ENCODE results near the gene FHIT. TPM values are rescaled to one million over a fixed set of nuclear protein-coding genes. Genes with fewer than 3 reads are reported as not detected.

The FHIT gene
- total and polyA plus RNA-seq, 4 donors = 2.1 to 14.7 (median 6.6) TPM

DNA sequence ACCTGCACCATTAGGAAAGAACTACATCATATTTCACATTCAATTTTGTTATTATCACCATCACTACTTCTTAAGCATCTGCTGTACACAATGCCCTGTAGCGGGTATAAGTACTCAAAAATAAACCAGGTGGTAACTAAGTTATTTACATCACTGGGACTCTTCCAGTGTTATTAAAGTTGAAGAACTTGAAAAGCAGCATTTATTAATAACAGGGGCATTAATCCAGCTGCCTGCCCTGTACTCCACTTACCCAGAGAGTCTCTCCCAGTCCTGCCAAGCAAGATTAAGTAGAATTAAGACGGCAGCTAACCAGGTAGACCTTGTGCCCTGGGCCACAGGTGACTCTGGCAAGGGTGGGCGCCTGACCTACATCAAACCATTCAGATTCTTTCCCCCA lies 65.2 kb downstream of the FHIT start:
- peaks cover 0 to 3% (median 0%) of the 10 kb centered on the region in 4 donors for H3K4me1 ChIP-seq (ENCODE audit: control insufficient read depth in 4 of 4, insufficient read depth in 4 of 4, low read length in 3 of 4)
- H3K9me3 ChIP-seq (ENCODE audit: control insufficient read depth in 4 of 4, low read length in 3 of 4) = no peaks in the 10 kb centered on the region
- WGBS = 61% methylated on average over 3 of the region's 3 CpGs
- H3K4me3 ChIP-seq (ENCODE audit: low read depth in 1 of 3, low read length in 3 of 3) = no peak overlapping the region
- no peak for TF ChIP-seq SP1 (IDR thresholded peaks at IDR 0.05)
- no peak for TF ChIP-seq NR2F2 (IDR thresholded peaks at IDR 0.05)
- TF ChIP-seq EGR1 (IDR thresholded peaks at IDR 0.05; ENCODE audit: low read depth in 2 of 2) = no peak
- no peak for TF ChIP-seq REST (IDR thresholded peaks at IDR 0.05)
- no peak for TF ChIP-seq GABPA (IDR thresholded peaks at IDR 0.05 in 1 of 2, conservative IDR thresholded peaks at IDR 0.05 in 1 of 2)
- H3K9ac ChIP-seq (ENCODE audit: low read depth in 1 of 2, low read length in 2 of 2) = no peak overlapping the region
- no peaks in the 10 kb centered on the region for H3K36me3 ChIP-seq (ENCODE audit: control insufficient read depth in 4 of 4, insufficient read depth in 3 of 4, low read depth in 1 of 4, low read length in 3 of 4)
- no peaks in the 10 kb centered on the region for H3K27me3 ChIP-seq (ENCODE audit: control insufficient read depth in 4 of 4, insufficient read depth in 4 of 4, low read length in 3 of 4)
- H3K27ac ChIP-seq (ENCODE audit: low read depth in 1 of 2, low read length in 2 of 2) = no peak overlapping the region
- no peak for DNase-seq (ENCODE audit: low spot score)

GRCh38 chr3:61184956-61185355 lies 66.3 kb downstream of the FHIT start:
- TF ChIP-seq HNF4G (IDR thresholded peaks at IDR 0.05) = no peak
- TF ChIP-seq GABPA (IDR thresholded peaks at IDR 0.05 in 1 of 2, conservative IDR thresholded peaks at IDR 0.05 in 1 of 2) = no peak
- no peak for TF ChIP-seq RXRA (IDR thresholded peaks at IDR 0.05)
- no peak for TF ChIP-seq FOXA2 (IDR thresholded peaks at IDR 0.05)
- no peak for TF ChIP-seq SP1 (IDR thresholded peaks at IDR 0.05)
- no peak for TF ChIP-seq FOXA1 (IDR thresholded peaks at IDR 0.05)
- TF ChIP-seq NR2F2 (IDR thresholded peaks at IDR 0.05) = no peak
- TF ChIP-seq RAD21 (IDR thresholded peaks at IDR 0.05) = no peak
- no peak for TF ChIP-seq TAF1 (conservative IDR thresholded peaks at IDR 0.05)
- no peak for TF ChIP-seq JUND (IDR thresholded peaks at IDR 0.05)
- TF ChIP-seq HNF4A (conservative IDR thresholded peaks at IDR 0.05) = no peak
- TF ChIP-seq, protein P1, sequence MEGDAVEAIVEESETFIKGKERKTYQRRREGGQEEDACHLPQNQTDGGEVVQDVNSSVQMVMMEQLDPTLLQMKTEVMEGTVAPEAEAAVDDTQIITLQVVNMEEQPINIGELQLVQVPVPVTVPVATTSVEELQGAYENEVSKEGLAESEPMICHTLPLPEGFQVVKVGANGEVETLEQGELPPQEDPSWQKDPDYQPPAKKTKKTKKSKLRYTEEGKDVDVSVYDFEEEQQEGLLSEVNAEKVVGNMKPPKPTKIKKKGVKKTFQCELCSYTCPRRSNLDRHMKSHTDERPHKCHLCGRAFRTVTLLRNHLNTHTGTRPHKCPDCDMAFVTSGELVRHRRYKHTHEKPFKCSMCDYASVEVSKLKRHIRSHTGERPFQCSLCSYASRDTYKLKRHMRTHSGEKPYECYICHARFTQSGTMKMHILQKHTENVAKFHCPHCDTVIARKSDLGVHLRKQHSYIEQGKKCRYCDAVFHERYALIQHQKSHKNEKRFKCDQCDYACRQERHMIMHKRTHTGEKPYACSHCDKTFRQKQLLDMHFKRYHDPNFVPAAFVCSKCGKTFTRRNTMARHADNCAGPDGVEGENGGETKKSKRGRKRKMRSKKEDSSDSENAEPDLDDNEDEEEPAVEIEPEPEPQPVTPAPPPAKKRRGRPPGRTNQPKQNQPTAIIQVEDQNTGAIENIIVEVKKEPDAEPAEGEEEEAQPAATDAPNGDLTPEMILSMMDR (IDR thresholded peaks at IDR 0.05; ENCODE audit: low read depth, low read length, missing input control) = no peak
- TF ChIP-seq ZBTB33 (IDR thresholded peaks at IDR 0.05) = no peak
- TF ChIP-seq YY1 (IDR thresholded peaks at IDR 0.05) = no peak
- no peak for TF ChIP-seq EGR1 (IDR thresholded peaks at IDR 0.05; ENCODE audit: low read depth in 2 of 2)
- TF ChIP-seq ATF3 (IDR thresholded peaks at IDR 0.05) = no peak
- no peak for TF ChIP-seq MAX (IDR thresholded peaks at IDR 0.05)
- TF ChIP-seq REST (IDR thresholded peaks at IDR 0.05) = no peak
- no peaks in the 10 kb centered on the region for H3K9me3 ChIP-seq (ENCODE audit: control insufficient read depth in 4 of 4, low read length in 3 of 4)
- WGBS = 76% methylated on average over 4 of the region's 4 CpGs

More at GRCh38 chr3:61184956-61185355, 66.3 kb downstream of the FHIT start:
- Histone ChIP-seq H3K27me3 (ENCODE audit: control insufficient read depth in 4 of 4, insufficient read depth in 4 of 4, low read length in 3 of 4) (no peaks in the 10 kb centered on the region), H3K36me3 (ENCODE audit: control insufficient read depth in 4 of 4, insufficient read depth in 3 of 4, low read depth in 1 of 4, low read length in 3 of 4) (no peaks in the 10 kb centered on the region), H3K4me1 (ENCODE audit: control insufficient read depth in 4 of 4, insufficient read depth in 4 of 4, low read length in 3 of 4) (peaks cover 0 to 3% (median 0%) of the 10 kb centered on the region in 4 donors), H3K4me3 (ENCODE audit: low read depth in 1 of 3, low read length in 3 of 3) (no peak overlapping the region), H3K9ac (ENCODE audit: low read depth in 1 of 2, low read length in 2 of 2) (no peak overlapping the region), H3K27ac (ENCODE audit: low read depth in 1 of 2, low read length in 2 of 2) (no peak overlapping the region)
- DNase-seq (ENCODE audit: low spot score) = no peak

All from liver (tissue), 9 donors.